GM19043 (cell line): Measurements from ENCODE around the gene SLC6A20.

Experiments used
- ATAC-seq: cut with Tn5 transposase; IDR thresholded peaks from one replicate; pipeline ENCODE4 v1.9.1; 2021; ENCODE audit warnings: low read depth; ENCODE audit not compliant: unreplicated experiment

The SLC6A20 gene

DNA sequence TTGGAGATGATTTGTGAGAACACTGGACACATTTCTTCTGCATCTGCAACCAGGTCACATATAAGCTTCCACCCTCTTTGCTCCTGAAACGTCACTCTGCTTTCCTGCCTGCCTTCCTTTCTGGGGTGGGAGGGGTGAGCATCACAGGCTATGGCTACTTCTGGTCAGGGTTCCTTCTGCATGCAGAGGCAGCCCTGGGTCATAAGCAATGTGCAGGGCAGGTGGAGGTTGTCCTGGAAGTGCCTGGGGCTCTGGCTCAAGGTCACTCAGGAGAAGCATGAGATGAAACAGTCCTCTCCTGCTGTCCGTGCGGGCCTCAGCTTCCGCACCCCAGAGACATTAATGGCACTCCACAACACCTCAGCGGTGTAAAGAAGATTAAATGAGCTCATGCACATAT, 15.1 kb downstream of the SLC6A20 start:
- ATAC-seq = no peak

DNA sequence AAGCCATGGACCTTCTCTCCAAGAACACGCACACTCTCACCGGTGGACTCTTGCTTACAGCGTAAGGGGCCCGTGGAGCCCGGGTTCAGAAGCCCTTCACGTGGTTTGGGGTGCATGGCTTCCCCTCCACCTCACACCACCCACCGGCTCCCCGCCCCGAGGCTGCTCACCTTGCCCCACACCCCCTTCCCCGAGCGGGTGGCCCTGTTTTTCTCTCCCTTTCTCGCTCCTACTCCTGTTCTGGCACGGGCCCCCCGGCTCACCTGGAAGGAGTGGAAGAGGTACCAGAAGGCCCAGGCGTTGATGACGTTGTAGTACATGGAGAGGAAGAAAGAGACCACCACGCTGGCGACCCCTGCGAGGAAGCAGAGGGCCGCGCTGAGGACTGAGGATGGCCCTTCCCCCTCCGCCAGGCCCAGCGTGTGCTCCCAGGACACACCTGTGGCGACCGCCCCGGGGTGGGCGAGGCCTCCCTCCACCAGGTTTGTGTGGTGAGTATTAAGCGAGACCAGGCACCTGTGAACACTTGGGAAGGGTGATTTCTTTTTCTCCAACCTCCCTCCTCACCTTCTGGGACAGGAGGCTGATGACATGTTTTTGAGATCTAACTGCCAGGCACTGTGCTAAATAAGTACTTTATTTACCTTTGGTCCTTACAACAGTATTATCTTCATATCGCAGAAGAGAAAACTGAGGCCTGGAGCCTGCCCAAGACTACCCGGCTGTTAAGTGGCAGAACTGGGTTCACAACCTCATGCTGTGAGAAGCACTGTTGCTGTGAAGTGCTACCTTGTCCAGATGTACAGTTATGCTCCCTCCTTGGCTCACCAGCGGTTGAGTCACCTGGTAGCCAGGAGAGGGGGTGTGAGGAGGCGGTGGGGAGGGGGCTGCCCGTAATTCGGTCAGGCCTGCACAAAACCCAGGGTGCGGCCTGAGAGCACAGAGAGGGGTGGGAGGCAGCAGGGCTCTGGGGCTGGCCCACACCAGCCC, 16.3 kb downstream of the SLC6A20 start:
- ATAC-seq = no peak

DNA sequence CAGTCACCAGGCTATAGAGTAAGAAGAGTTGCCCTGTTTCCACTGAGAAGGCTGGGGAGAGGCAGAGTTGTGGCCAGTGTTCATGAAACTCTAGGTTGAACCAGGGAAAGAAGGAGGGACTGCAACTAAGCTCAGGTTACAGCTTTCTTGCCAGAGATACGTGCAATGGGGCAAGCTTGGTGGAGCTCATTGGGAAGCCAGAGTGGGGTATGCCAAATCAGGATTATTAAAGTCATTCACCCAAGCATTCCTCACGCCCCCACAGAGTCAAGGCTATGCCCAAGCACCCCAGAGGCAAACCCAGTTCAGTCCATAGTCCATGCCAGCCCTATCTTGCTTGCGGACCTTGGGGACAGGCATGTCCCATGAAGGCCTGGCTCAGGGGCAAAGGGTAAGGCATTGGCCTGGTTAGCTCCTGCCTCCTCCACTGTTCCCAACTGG, 17.6 kb downstream of the SLC6A20 start:
- ATAC-seq = no peak

DNA sequence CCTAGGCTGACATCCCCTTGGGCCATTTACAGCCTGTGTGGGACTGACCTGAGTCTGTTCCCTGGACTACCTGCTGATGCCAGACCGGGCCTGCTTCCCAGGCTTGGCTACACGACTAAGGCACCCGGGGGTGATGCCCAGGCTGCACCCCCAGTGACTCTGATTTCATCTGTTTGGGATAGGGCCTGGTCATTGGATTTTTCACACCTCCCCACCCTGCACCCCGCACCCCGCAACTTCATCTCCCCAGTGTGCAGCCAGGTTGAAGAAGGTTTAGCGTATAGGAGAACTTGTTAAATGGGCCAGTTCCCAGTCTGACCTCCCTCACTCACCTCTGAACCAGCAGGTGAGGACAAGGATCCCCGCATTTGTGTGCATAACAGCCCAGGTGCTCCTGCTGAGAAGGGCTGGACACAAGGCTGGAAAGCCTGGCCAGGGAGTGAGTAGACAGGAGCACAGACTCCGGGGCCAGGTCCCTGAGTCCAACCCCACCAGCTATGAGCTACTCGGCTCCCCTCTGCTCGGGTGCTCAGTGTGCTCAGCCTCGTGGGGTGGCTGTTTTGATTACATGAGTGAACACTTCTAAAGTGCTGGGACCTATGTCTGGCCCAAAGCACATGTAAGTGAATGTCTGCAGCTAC, 18.5 kb downstream of the SLC6A20 start:
- ATAC-seq = no peak

DNA sequence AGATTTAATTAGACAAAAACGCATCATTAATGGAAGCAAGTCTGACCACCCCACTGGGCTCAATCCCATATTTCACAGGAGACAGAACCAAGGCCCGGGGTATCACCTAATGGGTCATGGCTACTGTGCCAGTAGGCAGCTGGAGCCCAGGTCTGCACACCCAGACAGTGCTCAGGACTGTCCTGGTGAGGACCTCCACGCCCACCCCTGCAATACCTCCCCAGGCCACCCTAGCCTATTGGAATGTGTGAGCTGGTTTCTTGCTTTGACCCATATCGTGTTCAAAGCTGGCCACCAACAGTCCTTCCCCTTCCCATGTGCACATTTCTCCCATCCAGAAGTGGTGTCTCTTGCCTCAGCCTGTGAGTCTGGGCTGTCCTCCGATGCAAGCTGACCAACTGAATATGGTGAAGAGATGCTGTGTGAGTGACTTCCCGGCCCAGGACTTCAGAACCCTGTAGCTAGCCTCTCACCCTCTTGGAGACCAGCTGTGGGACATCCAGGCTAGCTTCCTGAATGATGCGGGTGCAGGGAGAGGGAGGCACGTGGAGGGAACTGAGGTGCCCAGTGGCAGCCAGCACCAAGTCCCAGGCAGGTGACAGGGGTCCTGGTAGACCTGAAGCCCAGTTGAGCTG, 19.1 kb downstream of the SLC6A20 start:
- ATAC-seq = no peak

DNA sequence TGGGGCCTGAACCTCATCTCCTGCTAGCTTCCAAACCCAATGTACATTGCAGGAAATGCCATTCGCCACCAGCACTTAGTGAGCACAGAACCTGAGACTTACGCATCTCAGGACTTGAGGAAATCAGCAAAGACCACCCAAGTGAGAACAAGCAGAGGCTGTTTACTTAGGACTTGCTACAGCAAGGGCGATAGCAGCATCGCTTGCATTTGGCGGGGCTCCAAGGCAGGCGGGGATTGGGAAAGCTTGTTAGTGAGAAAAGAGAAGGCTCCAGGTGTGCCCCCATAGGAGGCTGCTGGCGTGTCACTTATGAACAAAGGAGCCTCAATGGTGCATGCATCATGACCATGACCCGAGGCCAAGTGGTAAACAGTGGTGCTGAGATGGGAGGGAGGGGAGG, 19.7 kb downstream of the SLC6A20 start:
- ATAC-seq = no peak

DNA sequence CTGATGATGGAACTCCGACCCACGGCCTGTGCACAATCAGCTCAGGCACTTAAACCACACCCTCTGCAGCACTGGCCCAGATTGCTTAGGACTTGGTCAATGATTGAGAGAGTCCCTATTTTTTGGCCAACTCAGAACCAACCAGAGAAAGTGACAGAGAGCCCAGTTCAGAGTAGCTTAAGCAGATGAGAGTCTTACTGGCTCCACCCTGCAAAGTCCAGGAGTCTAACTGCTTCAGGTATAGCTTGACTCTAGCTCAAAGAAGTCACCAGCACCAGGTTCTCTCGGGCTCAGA, 20.1 kb downstream of the SLC6A20 start:
- ATAC-seq = no peak

DNA sequence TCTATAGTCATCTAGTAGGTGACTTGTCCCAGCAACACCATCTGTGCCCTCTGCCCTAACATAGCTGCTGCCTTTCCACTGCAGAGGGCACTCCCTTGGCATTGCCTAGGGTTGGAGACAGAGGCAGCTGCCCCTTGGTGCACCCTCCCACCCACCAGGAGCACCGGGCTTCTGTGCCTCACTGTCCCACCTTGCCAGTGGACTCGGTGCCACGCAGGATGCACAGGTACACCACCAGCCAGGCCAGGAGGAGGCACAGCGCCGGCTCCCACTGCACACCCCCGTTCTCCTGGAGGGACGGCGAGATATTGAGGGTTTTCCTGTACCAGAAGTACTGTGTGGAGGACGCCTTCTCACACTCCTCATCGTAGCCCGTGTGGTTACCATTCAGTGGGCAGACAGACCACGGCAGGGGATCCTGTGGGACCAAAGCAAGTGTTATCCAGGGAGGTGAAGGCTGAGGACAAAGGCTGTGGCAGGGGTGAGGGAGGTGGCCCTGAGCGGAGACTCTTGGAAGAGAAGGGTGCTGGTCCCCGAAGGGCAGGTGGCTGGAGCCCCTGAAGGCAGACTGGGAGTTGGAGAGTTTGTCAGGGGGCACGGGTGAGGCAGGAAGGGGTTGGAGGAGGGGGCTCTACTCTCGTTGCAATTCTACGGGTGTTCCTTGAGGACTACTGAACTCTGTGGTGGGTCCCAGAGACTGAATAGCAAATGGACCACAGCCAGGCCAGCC, 20.6 kb downstream of the SLC6A20 start:
- ATAC-seq = no peak

DNA sequence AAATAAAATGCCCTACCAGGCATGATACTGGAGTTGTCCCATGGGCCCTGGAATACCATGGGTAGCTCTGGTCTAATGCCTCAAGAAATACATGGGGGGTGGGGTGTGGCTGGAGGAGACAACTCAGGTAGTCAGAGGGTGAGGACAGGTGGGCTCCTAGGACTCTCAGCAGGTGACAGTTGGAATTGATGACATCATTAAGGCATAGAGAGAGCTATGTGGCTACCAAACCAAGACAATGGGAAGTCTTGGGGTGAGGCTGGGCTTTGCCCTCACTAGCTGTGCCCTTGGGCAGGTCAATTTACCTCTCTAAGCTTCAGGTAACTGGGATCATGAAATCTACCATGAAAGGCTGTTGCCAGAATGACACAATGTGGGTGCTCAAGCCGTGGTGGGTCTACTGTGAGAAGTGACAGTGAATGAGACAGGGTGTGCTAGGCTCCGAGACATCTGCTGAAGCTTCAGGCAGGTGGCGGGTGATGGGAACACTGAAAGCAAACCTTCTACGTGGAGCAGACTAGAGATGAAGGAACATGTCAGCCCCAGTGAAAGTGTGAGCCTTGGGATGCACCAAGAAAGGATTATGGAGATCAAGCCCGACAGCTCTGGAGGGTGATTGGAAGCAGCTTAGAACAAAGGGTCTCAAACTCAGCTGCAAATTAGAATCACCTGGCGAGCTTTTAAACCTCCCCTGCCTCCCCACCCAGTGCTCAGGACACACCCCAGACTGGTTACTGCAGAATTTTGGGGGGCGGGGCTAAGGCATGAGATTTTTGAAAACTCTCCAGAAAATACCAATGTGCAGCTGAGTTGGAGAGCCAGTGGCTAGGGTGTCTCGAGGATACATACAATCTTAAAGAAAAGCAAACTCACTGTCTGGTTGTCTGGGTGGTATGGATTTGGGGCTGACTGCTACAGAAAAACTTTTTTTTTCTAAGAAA, 21.5 kb downstream of the SLC6A20 start:
- ATAC-seq = no peak

DNA sequence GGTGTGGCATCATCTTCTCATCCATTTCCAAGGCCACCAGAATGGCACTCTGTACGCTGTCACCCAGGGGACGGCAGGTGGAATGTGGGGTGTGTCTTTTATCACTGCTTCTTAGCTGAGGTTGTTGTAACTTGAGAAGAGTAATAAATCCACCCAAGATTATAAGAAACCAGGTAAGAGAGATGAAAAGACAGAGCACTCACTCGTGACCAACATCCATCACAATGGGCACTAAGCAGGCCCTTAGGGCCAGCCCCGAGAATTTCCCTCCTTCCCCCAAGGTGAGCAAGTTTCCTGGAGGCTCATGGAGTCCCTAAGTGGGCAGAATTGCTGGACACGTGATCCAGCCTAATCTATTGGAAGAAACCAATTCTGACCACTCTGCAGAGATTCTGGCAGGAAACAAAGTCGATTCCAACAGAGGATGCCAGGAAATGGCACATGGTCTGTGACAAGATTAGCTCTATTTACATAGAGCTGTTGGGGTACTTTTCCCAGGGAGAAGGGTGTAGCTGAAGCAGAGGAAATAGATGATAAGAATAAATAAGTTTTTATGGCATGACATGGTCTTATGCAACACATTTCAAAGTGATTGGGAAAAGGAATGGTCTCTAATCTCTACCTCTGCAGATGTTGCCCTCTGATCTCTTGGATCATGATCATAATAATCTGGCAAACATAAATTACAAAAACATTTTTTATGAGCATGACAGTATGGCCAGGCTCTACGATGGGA, 22.5 kb downstream of the SLC6A20 start:
- no peak for ATAC-seq

DNA sequence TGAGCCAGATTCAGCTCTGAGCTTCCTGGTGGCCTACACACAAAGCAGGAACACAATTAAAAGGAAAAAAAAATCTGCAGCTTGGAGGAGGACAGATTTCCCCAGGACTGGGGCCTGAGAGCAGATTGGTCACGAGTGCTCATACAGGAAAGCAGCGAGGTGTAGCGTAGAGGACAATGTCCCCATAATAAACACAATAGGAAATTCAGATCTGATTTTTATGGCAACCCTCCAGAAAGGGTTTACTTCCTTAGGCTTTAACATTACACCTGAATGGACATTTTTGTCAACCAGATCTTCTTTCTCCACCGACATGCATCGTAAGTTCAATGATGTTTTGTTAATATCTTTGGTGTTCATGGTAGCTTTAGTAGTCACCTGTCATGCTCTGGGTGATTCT, 23.3 kb downstream of the SLC6A20 start:
- no peak for ATAC-seq

DNA sequence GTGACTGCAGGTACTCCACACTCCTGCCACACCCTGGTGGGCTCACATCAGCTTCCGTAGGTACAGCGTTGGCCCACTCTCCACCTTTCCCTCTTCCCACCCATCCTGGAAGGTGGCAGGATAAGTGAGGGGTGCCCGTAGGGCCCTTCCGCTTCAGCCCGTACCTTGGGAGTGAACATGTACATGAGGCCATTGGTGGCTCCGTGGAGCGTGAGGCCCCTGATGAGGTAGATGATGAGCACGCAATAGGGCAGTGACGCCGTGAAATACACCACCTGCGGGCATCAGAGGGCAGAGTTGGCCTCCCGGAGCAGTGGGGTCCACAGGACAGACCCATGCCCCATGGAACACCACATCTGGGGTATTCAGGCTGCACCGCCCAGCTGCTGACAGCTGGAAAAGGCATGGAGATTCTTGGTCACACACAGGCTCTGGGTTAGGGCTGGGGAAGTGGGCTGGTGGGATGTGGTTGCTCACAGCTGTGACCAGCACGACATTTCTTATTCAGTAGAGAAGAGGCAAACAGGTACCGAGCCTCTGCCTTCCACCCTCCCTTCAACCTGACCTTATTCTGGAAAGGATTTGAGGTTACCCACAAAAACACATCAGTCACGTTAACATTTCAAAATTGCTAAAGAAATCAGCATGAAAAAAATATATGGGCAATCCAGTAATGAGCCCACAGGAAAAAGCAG, 23.8 kb downstream of the SLC6A20 start:
- ATAC-seq = no peak

DNA sequence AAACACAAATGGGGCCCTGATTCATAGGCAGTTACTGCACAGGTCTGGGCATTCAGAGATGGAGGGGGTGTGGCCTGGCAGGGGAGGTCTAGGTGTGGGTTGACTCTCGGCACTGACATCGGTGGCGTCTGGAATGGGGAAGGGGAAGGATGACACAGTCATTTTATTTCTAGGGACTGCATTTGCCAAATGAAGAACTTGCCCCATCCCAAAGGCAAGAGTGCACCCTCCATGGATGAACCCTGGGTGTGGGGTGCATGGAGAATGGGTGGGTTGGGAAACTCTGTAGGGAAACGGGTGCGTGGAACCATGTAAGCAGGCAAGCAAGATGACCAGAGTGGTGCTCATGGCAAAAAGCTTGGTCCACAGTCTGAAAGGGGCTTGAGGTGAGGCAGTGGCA, 24.5 kb downstream of the SLC6A20 start:
- no peak for ATAC-seq

DNA sequence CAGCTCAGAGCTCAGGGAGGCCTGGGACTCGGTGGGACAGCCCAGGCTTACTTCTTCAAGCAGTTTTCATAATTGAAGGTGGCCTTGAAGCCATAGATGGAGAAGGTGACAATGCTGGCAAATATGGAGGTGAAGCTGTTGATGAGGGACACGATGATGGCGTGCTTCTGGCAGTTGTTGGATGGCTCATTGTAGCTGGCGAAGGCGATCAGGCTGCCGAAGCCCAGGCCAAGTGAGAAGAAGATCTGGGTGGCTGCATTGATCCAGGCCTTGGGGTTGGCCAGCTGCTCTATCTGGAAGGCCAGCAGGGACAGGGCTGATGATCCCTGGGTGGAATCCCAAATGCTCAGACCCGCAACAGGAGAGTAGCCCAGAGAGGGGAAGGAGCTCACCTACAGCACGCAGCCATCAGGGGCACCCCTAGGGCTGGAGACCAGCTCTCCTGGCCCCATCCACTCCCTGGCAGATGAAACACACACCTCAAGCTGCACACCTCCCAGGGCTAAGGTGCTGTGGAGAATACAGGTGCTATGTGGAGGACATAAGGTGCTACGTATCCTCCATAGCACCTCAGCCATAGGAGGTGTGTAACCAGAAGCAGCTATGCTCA, 25.1 kb downstream of the SLC6A20 start:
- no peak for ATAC-seq

DNA sequence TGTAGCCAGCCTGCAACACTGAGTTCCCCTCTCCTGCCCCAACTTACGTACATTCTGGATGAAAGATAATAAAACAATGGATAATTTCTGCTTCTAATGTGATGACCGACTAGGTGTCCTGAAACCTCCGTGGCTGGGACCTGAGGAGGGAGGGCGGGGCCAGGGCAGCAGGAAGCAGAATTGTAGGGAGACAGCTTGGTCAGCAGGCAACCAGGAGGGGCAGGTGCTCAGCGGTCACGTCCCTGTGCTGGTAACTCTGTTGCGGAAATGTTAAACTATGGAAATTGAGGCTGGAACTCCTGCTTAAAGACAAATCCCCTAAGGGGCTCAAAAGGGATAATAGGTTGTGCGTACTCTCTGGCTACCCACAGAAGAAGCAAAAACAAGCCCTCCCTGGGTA, 30.4 kb downstream of the SLC6A20 start:
- no peak for ATAC-seq

DNA sequence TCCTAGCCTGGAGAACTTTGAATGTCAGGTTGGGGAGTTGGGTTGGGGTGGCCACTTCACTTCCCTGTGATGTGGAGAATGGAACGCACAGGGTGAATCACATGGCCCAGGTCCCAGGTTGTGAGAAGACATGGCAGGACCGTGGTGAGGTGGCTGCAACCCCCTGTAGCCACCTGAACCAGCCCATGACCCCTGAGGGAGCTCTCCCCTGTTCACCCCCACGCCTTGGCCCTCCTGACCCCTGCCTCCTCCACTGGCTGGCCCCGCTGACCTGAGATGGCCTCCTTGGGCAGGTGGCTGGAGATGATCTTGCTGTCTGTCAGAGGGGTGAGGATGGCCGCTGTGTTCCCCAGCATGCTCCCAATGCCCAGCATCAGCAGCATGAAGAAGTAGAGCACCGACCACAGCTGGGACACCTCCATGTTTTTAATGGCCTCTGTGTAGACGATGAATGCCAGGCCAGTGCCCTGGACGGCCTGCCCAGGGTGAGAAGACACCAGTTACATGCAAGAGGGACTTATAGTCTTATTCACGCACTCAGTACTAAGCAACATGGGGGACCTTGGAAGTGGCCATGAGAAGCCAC, 31.0 kb downstream of the SLC6A20 start:
- ATAC-seq = no peak

DNA sequence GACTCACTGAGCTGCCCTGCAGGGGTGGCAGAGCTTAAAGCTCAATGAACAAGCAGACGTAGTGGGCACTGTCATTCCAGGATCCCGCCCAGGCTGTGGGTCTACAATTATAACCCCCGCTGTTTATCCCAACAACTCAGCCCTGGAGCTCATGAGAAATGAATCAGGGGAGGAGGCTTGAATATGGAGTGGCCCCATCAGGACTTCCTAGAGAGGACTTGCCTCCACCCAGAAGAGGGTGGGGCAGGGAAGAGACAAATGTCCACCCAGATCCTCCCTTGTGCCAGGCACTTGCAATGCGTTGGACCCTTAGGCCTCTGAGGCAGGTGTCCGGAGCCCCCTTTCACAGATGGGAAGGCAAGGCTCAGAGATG, 33.0 kb downstream of the SLC6A20 start:
- no peak for ATAC-seq
